GM21423 (cell line): ENCODE results near the gene OMA1.
"Not testable (repeated sequence)": the region's sequence is repeated elsewhere in the genome, so short reads cannot be mapped to it uniquely, and the experiment has no call there.

Experiments
- ATAC-seq: cut with Tn5 transposase; IDR thresholded peaks from one replicate; pipeline ENCODE4 v1.9.1; 2021; ENCODE audit warnings: mild to moderate bottlenecking, moderate library complexity; ENCODE audit not compliant: unreplicated experiment

Gene OMA1

DNA sequence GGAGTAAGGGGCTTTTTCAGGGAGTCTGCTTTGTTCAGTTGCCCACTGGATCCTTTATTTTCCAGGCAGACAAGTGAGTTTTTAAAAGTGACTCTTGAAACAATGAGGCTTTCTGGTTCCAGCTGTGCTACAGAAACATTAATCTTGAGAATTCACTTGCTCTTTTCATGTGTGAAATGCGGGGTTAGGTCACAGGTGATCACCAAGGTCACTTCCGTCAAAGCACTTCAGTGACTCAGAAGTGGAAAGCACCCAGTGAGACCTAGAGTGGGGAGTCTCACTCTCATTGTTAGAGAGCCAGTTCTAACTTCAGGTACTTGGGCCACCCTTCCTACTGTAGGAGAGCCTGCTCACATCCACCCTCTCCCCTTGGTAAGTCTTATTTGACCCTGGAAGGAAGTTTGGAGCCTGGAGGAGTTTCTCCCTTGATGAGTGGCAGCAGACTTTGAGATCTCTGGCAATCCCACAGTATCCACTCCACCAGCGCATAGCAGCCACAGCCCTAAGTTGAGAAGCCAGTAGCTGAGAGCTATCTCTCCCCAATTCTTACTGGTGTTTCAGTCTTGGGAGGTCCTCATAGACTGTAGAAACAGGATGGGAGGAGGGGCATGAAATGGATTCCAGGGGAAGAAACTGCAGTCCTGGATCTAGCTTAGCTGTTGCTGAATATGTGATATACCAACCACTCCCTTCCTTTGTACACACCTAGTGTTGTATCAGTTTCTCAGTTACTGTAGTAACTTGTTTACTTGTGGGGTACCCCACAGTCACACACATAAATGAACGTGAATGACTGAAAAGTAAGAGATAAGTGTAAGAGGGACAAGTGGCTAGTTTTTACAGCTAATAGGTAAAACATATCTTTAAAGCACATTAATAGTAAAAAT lies 27.4 kb upstream of the OMA1 start:
- peak; percentile 94 for ATAC-seq

DNA sequence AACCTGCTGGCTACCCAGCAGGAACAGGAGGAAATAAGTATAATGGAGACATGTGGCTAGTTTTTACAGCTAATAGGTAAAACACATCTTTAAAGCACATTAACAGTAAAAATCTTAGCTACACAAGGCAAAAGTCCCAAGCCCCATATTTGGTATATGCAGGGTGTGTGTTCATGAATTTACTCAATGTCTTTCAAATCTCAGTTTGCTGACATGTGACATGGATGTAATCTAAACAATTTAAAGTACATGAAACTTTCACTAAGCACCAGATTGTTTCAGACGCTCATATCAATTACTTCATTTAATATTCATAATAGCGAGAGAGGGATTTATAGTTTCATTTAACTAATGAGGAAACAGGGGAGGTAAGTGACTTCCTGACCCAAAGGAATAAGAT lies 26.6 kb upstream of the OMA1 start:
- ATAC-seq = no peak

DNA sequence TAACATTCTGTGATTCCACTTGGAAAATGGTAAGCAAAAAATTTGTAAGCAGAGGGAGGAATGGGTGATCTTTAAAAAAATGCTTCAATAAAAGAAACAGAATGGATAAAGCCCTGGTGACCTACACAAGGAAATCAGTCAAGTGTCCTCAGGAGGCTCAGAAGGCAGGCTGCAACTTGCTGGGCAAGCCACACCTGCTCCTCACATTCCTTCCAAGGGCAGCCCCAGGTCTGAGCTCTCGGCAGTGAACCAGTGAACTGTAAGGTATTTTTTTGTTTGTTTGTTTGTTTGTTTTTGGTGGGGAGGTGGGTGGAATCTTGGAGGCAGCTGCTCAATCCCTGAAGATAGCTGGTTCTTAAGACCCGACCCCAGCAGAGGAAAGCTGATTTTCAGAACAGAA lies 26.2 kb upstream of the OMA1 start:
- ATAC-seq = no peak

DNA sequence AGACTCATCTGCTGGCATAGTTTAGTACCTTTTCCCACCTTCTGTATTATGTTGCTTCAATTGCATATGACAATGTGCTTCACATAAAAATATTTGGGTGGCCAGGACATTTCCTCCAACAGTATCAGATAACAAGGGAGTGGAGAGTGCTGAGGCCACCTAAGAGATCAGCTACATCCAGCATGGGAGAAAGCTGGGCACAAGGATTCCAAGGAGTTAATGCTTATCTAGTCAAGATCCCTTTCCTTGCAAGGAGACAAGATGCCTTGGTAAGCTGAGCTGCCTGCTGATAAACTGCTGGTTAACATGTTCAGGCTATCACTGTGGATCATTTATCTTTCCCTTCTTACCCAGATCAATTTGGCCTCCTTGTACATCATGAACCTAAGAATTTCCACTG lies 25.1 kb upstream of the OMA1 start:
- ATAC-seq = no peak

DNA sequence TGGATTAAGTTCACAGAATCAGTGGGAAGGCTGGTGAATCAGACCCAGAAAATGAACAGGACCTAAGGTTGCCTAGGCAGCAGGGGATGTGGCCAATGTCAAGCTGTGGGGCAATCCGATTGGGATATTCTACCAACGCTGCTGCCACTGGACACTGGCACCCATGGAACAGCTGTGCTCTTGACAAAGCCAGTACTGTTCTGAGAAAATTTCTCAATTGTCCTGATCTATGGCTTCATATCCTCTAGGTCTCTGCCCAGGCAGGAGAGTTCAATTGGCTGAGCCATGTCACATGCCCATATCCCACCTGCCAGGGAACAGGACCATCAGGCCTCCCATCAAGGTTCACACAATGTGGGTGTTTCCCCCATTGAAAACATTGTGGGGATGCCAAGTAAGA lies 24.3 kb upstream of the OMA1 start:
- no peak for ATAC-seq

DNA sequence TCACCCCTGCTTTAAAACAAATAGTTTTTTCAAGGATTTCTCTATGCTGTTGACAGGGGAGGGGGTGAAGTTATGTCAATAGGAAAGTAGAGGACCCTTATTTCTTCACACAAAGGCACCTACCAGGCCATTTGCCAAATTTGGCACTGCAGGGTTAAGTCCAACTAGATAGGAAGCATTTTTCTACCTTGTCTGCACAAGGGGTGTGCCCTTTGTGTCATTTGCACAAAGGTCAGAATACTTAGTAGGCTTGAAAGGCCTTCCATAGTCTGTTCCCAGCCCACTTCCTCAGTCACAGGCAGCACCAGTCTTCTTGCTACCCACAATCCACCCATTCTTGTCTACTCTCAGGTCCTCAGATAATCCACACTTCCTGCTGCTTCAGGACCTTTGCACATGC lies 23.6 kb upstream of the OMA1 start:
- ATAC-seq = no peak

DNA sequence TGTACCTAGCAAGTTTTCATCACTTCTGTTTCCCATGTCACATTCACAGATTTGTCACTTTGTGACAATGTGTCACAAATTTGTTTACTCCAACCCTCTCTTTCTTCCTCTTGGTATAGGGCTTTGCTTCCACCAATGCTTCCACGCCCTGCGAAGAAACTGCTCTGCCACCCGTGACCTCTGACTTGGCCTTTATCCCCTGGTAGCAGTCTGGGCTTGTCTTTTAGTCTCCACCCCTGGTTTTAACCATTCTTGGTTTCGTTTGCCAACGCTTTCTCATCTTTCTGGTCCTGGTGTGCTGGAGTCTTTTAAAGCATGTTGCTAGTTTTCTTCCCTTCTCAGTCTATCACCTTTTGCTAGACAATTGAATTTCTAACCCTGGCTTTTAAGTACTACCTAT lies 22.4 kb upstream of the OMA1 start:
- ATAC-seq = no peak

DNA sequence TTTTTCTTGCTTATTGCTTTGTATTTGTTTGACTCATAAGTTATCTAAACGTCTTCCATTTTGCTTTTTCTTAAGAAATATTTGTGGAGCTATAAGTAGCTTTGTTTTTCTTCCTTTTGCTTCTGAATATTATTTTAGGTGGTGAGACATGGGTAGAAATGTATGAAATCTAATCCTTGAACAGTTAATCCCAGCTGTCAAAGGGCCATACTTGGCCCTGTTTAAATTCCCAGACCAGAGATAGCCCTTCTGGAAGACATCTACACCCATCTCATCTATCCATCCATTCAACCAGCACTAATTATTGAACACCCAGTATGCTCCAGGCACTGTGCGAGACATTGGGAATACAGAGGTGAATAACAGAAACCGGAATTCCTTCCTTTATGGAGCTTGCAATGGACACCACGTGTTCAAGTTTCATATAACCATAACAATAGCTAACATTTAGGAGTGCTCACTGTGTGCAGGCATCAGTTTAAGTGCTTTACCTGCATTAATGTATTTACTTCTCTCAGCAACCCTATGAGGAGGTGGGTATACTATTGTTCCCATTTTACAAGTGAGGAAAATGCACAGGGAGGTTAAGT lies 21.8 kb upstream of the OMA1 start:
- no peak for ATAC-seq

DNA sequence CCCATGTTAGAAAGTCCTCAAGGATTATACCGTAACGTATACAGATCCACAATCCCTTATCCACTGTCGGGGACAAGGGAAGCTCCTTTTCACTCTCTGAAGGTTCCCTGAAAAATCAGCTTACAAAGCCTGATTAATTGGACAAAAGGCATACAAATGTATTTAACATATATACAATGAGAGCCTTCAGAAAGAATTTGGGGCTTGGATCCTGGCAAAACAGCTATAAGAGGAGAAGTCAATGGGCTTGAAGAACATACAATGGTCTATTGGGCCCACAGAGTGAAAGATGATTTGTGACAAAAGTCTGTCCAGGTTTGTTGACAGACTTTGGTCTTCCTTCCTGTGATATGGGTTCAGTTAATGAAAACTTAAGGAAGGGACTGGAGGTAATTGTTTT lies 19.8 kb upstream of the OMA1 start:
- no peak for ATAC-seq

DNA sequence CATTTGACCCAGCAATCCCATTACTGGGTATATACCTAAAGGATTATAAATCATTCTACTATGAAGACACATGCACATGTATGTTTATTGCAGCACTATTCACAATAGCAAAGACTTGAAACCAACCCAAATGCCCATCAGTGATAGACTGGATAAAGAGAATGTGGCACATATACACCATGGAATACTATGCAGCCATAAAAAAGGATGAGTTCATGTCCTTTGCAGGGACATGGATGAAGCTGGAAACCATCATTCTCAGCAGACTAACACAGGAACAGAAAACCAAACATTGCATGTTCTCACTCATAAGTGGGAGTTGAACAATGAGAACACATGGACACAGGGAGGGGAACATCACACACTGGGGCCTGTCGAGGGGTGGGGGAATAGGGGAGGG lies 17.2 kb upstream of the OMA1 start:
- not testable (repeated sequence) for ATAC-seq

DNA sequence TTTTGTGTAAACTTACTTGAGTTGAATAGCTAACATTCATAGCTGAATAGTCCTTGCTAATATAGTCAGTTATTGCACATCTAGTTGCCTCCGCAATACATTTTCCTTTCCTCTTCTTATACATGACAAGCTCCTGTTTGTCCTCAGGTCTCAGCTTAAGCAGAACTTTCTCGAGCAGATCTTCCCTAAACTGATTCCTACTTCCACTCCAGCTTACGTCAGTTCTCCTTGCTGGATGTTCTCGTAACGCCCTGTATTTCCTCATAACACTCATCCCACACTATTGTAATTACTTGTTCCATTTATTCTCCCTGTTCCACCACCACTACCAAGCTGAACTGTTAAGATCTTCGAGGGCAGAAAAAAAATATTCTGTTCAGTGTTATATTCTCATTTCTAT lies 15.1 kb upstream of the OMA1 start:
- ATAC-seq = no peak

DNA sequence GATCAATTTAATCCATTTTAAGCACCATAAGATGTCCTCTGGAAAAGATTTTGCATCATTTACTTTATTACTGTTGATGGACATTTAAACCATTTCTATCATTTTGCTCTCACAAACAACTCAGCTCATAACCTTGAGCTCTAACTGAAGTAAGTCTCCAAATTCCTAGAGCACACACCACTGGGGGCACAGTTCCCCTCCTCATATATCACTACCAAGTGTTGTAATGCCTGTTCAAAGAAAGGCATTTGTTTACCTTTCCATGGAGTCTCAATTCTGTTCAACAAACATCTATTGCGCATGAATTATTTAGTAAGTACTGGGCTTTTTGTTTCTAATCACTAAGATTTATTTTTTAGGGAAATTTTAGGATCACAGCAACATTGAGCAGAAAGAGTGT lies 8.9 kb upstream of the OMA1 start:
- ATAC-seq = no peak

DNA sequence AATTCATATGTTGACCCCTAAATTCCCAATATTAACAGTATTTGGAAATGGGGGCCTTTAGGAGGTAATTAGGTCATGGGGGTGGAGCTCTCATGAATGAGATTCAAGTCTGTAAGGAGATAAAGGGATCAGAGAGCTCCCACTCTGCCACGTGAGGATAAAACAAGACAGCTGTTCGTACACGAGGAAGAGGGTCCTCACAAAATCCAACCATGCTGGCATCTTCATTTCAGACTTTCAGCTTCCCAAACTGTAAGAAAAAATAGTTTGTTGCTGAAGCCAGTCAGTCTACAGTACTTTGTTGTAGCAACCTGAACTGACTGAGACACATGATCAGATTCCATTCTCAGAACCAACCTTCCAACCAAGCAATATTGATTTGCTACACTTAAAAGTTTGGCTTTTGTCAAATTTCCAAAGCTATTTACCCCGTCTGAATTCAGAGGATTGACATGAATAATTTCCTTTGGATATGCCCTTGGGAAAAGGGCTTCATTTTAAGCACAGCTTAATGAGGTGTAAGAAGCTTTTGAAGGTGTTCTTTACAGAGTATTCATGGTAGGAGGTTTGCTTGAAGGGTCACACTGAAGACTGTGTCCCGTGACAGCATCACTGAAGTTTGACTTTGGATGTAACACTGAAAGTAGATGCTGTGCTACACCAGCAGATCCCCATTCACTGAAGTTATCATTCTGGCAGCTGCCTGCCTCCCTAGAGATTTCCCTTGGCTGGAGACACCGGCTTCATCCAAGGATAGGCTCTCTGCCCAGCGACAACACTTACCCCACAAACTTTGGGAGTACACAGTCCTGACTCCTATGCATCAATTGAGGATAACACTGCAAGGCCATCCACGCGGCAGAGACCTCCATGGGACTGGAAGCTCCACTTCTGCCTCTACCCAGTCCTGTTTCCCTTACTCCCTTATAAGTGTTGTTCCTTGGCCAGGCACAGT lies 4.9 kb upstream of the OMA1 start:
- no peak for ATAC-seq

DNA sequence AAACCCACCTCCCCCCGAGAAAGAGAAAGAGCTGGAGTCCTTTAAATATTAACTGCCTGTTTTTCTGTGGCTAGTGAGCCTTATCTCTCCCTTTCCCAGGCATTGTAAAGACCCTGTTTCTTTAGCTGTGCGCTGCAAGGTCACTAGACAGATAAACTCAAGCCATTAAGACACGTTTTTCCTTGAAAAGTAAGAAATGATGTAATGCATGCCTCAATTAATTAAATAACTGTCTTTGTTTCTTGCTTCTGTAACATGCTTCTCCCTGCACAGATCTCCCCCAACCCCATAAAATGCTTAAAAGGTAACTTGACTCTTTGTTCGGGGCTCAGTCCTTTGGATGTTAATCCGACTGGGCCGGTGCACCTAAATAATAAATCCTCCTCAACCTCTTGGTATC lies 2.8 kb upstream of the OMA1 start:
- not testable (repeated sequence) for ATAC-seq

DNA sequence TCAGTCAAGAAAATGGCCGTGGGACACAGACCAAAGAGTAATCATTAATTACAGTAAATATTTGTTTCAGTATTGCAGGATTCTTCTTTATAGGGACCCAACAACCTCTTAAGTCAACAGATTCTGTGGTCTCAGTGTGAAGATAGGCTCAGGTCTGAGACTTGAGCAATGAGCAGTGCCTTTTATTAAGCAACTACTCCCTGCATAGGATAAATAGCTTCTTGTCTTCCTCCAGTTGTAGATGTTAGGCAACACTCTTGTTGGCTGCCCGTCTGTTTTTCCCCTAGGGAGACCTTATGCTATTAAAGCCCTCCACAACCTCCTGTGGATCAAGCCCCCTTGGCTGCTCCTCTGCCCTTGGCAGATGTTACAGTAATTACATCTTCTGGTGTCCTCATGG lies 1.8 kb upstream of the OMA1 start:
- ATAC-seq = no peak

DNA sequence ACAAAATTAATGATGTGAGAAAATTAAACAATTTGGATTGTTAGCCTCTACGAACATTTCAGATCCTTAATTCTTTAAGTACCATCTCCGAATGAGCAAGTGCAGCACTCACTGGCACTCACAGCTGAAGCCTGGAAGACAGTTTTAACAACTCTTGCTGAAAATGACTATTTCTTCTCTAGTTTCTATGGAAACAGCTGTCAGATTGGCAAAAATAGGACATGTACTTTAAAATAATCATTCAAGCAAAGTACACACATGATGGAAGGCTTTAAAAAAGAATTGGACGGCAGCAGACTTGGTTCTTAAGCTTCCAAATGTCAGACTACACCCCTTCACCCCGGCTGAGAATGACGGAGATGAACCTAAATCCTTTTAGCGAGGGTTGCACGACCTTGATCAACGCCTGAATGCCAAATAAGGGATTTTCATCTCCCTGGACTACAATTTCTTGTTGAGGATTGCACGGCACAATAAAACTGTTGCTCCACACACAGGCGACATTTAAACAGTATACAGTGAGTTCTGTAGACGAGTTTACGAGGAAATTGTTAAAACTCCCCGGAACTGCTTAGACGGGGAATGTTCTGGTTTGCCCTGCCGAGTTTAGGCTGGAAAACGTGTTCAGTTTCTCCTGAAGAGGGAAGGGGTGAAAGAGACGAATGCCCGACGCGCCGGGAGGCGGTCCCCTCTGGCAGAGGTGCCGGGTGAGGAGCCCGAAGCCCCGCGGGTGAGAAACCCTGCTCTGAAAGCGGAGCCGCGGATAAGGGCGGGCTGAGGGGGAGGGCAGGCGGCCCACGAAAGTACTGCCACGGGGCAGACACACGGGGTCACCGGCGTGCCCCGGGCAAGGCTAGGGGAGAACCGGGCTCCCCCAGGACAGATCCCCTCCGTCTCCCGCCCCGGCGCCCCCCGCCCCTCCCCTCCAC lies 671 bp downstream of the OMA1 start:
- peak; percentile 44 for ATAC-seq

DNA sequence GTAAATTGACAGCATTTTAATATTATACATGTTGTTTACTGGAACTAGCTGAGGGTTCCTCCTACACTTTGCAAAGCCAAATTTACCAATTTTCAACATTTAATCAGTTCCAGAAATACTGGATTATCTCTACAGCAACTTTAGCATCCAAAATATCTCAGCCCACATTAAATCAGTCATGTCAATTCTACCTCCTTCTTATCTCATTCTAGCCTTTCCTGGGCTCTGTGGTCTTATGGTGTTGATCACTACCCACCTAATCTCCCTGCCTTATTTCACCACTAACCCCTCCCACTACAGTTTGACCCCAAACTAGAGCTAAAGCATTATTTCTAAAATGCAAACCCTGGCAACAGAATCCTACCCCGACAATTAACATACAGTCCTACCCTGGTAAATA lies 3.3 kb downstream of the OMA1 start:
- no peak for ATAC-seq

DNA sequence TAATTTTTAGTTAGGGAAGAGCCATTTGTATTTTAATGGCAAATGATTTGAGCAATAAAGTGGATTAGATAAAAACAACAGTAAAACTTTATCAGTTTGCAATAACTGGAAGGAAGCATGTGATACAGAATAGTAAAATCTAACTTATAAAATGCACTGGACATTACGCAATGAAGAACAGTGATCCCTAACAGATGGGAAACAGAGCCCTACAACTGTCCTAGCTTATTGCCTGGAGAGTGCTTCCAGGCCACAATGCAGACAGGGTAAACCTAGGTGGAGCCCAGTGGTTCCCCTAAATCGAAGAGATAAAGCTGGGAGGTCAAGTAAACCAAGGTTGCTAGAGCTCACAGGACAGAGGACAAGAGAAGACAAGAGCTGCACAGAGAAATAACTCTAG lies 7.0 kb downstream of the OMA1 start:
- ATAC-seq = no peak

DNA sequence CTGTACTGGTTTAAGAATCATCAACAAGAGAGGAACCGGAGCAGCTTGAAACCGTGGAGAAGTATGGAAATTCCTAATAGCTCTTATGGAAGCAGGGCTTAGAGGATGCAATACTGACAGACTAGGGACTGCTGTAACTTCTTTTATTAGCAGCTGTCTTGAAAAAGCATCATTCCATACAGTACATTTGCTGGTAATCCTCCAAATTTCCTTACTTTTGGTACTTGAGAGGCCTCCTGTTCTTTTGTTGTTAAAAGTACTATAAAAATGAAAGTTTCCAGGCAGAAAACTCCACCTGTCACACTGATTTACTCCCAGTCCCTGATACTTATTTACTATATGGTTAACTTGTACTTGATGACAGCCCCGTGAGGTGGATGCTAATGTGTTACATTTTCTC lies 7.7 kb downstream of the OMA1 start:
- ATAC-seq = no peak

DNA sequence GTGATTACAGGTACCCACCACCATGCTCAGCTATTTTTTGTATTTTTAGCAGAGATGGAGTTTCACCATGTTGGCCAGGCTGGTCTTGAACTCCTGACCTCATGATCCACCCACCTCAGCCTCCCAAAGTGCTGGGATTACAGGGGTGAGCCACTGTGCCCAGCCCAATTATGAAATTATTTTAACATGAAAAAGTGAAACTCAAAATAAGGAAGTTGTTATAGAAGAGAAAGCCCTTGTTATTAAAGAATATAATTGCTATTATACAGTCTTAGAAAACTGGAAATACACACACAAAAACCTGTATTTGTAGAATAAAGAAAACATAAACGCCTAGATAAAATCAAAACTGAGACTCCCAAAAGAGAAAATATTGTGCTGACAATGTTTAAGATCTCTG lies 14.7 kb downstream of the OMA1 start:
- not testable (repeated sequence) for ATAC-seq

DNA sequence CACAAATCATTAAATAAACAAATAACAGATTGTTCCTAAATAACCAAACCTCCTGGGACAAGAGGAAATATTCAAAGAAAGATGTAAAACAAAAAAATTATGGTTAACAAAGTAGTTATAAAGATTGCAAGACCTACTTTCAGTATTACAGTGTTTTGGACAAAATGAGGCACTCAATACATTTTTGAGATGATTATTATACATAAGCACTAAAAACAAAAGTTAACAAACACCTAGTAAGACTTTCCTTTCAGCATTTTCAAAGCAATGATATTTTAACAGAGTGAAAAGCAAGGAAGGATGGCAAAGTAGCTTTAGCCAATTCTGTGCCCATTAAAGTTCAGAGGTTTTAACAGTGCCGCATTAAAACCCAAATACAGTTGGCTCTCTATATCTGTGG lies 17.2 kb downstream of the OMA1 start:
- ATAC-seq = no peak
